ENCODE measurements around the gene TUBGCP3.

DNA sequence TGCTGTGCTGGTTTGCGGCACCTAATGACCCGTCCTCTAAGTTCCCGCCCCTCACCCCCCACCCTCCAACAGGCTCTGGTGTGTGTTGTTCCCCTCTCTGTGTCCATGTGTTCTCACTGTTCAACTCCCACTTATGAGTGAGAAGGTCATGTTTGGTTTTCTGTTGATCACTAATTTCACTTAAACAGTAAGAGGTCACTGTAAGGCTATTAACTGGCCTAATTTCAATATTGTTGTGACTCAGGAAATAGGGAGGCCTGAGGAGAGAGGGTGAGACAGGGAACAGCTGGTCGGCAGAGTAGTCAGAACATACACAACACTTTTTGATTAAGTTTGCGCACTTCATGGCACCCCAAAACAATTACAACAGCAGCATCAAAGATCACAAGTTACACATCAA is 15.6 kb downstream of the TUBGCP3 start:
- TF ChIP-seq CTCF (IDR thresholded peaks at IDR 0.05) = no peak
- no peak for TF ChIP-seq POLR2A (IDR thresholded peaks at IDR 0.05)
